WTC11 (cell line): ENCODE results near the gene PRTFDC1. TPM values are rescaled to one million over a fixed set of nuclear protein-coding genes. Genes with fewer than 3 reads are reported as not detected.

Experiments used
- ATAC-seq: fragments of 200-7000 bp; cut with Tn5 transposase; 2 replicates; pipeline ENCODE4 v1.10.0; 2021; ENCODE audit warnings: mild to moderate bottlenecking, moderate library complexity
- CTCF ChIA-PET: fragments of 300-600 bp; sonication (Branson Sonifier 250); formaldehyde crosslinking; loops from one replicate; lab custom pipeline; 2021; ENCODE audit warnings: antibody characterized with exemption; lab: Charles Lee
- POLR2A ChIA-PET: fragments of 350-600 bp; sonication (Branson Sonifier 250); formaldehyde crosslinking; loops from one replicate; lab custom pipeline; 2021; ENCODE audit warnings: antibody characterized with exemption; lab: Charles Lee
- DNase-seq: peaks from one replicate; pipeline ENCODE4 v3.0.0; 2021; ENCODE audit warnings: low spot score
- H3K27ac Mint-ChIP-seq: 2 replicates; pipeline ENCODE4 v1.8.0; 2021; ENCODE audit warnings: mixed read lengths
- H3K27me3 Mint-ChIP-seq: 2 replicates; pipeline ENCODE4 v1.8.0; 2021; ENCODE audit warnings: low read depth, mild to moderate bottlenecking, moderate library complexity, mixed read lengths
- H3K36me3 Mint-ChIP-seq: 2 replicates; pipeline ENCODE4 v1.8.0; 2021; ENCODE audit warnings: mixed read lengths
- H3K4me1 Mint-ChIP-seq: 2 replicates; pipeline ENCODE4 v1.8.0; 2022; ENCODE audit warnings: mixed read lengths
- H3K4me3 Mint-ChIP-seq: 2 replicates; pipeline ENCODE4 v1.8.0; 2021; ENCODE audit warnings: mild to moderate bottlenecking, moderate library complexity, mixed read lengths
- H3K9me3 Mint-ChIP-seq: 2 replicates; pipeline ENCODE4 v1.8.0; 2021; ENCODE audit warnings: mixed read lengths
- ATF1 ChIP-seq: sonication (generic); formaldehyde crosslinking; IDR thresholded peaks from 2 replicates; pipeline ENCODE4 v1.8.1; 2023; ENCODE audit warnings: mild to moderate bottlenecking, moderate library complexity, missing genetic modification reagents
- ETV6 ChIP-seq: sonication (generic); formaldehyde crosslinking; IDR thresholded peaks from 2 replicates; pipeline ENCODE4 v1.8.1; 2022; ENCODE audit warnings: mild to moderate bottlenecking, missing genetic modification reagents
- GABPB1 ChIP-seq: sonication (generic); formaldehyde crosslinking; IDR thresholded peaks from 2 replicates; pipeline ENCODE4 v1.8.1; 2023; ENCODE audit warnings: mild to moderate bottlenecking, missing genetic modification reagents
- IRF2 ChIP-seq: sonication (generic); formaldehyde crosslinking; IDR thresholded peaks from 2 replicates; pipeline ENCODE4 v1.8.0; 2022; ENCODE audit warnings: low read depth, missing genetic modification reagents, borderline replicate concordance
- JUN ChIP-seq: sonication (generic); formaldehyde crosslinking; IDR thresholded peaks from 2 replicates; pipeline ENCODE4 v1.8.0; 2023; ENCODE audit warnings: mild to moderate bottlenecking, missing genetic modification reagents
- KAT7 ChIP-seq: sonication (generic); formaldehyde crosslinking; IDR thresholded peaks from 2 replicates; pipeline ENCODE4 v1.8.1; 2023; ENCODE audit warnings: missing genetic modification reagents, mild to moderate bottlenecking, borderline replicate concordance
- NFYB ChIP-seq: sonication (generic); formaldehyde crosslinking; conservative IDR thresholded peaks from 2 replicates; pipeline ENCODE4 v1.8.0; 2022; ENCODE audit warnings: low read depth, missing genetic modification reagents
- OVOL2 ChIP-seq: fragments of 250-450 bp; sonication (Bioruptor Pico); IDR thresholded peaks from 2 replicates; pipeline ENCODE4 v1.9.0; 2021; ENCODE audit warnings: mild to moderate bottlenecking, borderline replicate concordance
- SMAD4 ChIP-seq: sonication (generic); formaldehyde crosslinking; IDR thresholded peaks from 2 replicates; pipeline ENCODE4 v1.8.0; 2022; ENCODE audit warnings: mild to moderate bottlenecking, missing genetic modification reagents
- TCF7 ChIP-seq: sonication (generic); formaldehyde crosslinking; IDR thresholded peaks from 2 replicates; pipeline ENCODE4 v1.8.0; 2022; ENCODE audit warnings: mild to moderate bottlenecking, low read depth, missing genetic modification reagents, moderate library complexity
- TEAD4 ChIP-seq: sonication (generic); formaldehyde crosslinking; IDR thresholded peaks from 2 replicates; pipeline ENCODE4 v1.8.0; 2022; ENCODE audit warnings: mild to moderate bottlenecking, missing genetic modification reagents
- ZNF671 ChIP-seq: fragments of 250-450 bp; sonication (Bioruptor Pico); IDR thresholded peaks from 2 replicates; pipeline ENCODE4 v1.8.0; 2021; ENCODE audit warnings: mild to moderate bottlenecking
- total RNA-seq: library from RNA; stranded (reverse); gene quantifications from 3 replicates; pipeline ENCODE4 v1.2.3, GENCODE V29; 2021
- TF ChIP-seq, protein P1 (sequence below): sonication (generic); formaldehyde crosslinking; IDR thresholded peaks from 2 replicates; pipeline ENCODE4 v1.8.0; 2023; ENCODE audit warnings: missing genetic modification reagents, mild to moderate bottlenecking, borderline replicate concordance
- TF ChIP-seq, protein P2 (sequence below): sonication (generic); formaldehyde crosslinking; IDR thresholded peaks from 2 replicates; pipeline ENCODE4 v1.8.0; 2022; ENCODE audit warnings: mild to moderate bottlenecking, missing genetic modification reagents
- TF ChIP-seq, protein P3 (sequence below): sonication (generic); formaldehyde crosslinking; IDR thresholded peaks from 2 replicates; pipeline ENCODE4 v1.8.1; 2022; ENCODE audit warnings: low read depth, missing genetic modification reagents, borderline replicate concordance
- TF ChIP-seq, protein P4 (sequence below): sonication (generic); formaldehyde crosslinking; IDR thresholded peaks from 2 replicates; pipeline ENCODE4 v1.8.1; 2023; ENCODE audit warnings: mild to moderate bottlenecking, missing genetic modification reagents, borderline replicate concordance
- TF ChIP-seq, protein P5 (sequence below): sonication (generic); formaldehyde crosslinking; IDR thresholded peaks from 2 replicates; pipeline ENCODE4 v1.8.1; 2022; ENCODE audit warnings: mild to moderate bottlenecking, moderate library complexity, missing genetic modification reagents
- TF ChIP-seq, protein P6 (sequence below): sonication (generic); formaldehyde crosslinking; conservative IDR thresholded peaks from 2 replicates; pipeline ENCODE4 v1.8.1; 2023; ENCODE audit warnings: mild to moderate bottlenecking, low read depth, missing genetic modification reagents, moderate library complexity

The PRTFDC1 gene
- total RNA-seq, 1 experiment from 2014 or later: 6.1 TPM

DNA sequence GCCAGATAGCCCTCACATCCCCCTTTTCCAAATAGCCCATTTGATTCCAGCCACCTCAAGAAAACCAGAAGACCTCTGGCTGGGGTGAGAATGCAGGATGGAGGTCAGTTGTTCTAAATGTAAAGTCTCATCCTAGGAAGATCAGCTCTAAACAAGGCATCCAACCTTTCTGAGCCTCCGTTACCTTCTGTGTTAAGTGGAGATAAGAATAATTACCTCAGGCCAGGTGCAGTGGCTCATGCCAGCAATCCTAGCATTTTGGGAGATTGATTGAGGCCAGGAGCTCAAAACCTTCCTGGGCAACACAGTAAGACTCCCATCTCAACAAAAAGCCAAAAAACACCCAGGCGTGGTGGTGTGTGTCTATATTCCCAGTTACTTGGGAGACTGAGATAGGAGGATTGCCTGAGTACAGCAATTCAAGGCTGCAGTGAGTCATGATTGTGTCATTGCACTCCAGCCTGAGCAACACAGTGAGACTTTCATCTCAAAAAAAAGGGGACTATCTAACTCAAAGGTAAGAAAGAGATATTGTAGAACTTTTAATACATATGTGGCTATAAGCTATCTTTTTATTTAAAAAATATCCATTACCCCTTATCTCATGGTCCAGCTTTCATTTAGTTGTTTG lies 43.5 kb downstream of the PRTFDC1 start (continued):
- TF ChIP-seq ETV6 (CRISPR knock-in tag): no peak
- TF ChIP-seq ATF1 (CRISPR knock-in tag): no peak

DNA sequence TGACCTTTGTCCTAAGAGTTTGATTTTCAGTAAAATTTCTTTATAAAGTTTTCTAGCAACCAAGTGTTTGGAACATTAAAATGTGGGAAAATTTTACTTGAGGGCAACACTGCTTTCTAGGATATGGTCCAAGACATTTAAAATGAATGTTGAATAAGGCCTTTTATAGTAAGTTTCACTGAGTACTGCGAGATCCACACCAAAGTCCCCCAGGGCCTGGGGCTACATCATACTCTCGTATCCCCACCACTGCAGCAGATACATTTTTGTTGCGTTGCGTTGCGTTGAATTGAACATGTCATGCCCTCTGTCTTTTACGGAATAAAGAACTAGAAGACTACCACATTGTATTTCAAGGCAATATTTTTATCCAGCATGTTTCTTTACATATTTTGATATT lies 44.5 kb downstream of the PRTFDC1 start:
- CTCF ChIA-PET: no interaction called here
- no peaks in the 10 kb centered on the region for H3K4me1 Mint-ChIP-seq
- no peak for DNase-seq
- H3K4me3 Mint-ChIP-seq: no peak overlapping the region
- TF ChIP-seq, protein P1, sequence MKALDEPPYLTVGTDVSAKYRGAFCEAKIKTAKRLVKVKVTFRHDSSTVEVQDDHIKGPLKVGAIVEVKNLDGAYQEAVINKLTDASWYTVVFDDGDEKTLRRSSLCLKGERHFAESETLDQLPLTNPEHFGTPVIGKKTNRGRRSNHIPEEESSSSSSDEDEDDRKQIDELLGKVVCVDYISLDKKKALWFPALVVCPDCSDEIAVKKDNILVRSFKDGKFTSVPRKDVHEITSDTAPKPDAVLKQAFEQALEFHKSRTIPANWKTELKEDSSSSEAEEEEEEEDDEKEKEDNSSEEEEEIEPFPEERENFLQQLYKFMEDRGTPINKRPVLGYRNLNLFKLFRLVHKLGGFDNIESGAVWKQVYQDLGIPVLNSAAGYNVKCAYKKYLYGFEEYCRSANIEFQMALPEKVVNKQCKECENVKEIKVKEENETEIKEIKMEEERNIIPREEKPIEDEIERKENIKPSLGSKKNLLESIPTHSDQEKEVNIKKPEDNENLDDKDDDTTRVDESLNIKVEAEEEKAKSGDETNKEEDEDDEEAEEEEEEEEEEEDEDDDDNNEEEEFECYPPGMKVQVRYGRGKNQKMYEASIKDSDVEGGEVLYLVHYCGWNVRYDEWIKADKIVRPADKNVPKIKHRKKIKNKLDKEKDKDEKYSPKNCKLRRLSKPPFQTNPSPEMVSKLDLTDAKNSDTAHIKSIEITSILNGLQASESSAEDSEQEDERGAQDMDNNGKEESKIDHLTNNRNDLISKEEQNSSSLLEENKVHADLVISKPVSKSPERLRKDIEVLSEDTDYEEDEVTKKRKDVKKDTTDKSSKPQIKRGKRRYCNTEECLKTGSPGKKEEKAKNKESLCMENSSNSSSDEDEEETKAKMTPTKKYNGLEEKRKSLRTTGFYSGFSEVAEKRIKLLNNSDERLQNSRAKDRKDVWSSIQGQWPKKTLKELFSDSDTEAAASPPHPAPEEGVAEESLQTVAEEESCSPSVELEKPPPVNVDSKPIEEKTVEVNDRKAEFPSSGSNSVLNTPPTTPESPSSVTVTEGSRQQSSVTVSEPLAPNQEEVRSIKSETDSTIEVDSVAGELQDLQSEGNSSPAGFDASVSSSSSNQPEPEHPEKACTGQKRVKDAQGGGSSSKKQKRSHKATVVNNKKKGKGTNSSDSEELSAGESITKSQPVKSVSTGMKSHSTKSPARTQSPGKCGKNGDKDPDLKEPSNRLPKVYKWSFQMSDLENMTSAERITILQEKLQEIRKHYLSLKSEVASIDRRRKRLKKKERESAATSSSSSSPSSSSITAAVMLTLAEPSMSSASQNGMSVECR: no peak
- TF ChIP-seq, protein P2, sequence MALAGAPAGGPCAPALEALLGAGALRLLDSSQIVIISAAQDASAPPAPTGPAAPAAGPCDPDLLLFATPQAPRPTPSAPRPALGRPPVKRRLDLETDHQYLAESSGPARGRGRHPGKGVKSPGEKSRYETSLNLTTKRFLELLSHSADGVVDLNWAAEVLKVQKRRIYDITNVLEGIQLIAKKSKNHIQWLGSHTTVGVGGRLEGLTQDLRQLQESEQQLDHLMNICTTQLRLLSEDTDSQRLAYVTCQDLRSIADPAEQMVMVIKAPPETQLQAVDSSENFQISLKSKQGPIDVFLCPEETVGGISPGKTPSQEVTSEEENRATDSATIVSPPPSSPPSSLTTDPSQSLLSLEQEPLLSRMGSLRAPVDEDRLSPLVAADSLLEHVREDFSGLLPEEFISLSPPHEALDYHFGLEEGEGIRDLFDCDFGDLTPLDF (CRISPR knock-in tag): no peak
- TF ChIP-seq ZNF671 (CRISPR knock-in tag): no peak
- no peak for TF ChIP-seq KAT7
- TF ChIP-seq, protein P3, sequence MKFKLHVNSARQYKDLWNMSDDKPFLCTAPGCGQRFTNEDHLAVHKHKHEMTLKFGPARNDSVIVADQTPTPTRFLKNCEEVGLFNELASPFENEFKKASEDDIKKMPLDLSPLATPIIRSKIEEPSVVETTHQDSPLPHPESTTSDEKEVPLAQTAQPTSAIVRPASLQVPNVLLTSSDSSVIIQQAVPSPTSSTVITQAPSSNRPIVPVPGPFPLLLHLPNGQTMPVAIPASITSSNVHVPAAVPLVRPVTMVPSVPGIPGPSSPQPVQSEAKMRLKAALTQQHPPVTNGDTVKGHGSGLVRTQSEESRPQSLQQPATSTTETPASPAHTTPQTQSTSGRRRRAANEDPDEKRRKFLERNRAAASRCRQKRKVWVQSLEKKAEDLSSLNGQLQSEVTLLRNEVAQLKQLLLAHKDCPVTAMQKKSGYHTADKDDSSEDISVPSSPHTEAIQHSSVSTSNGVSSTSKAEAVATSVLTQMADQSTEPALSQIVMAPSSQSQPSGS (CRISPR knock-in tag): no peak
- TF ChIP-seq, all 79 proteins: peak for 0
- POLR2A ChIA-PET: no interaction called here
- Mint-ChIP-seq H3K27me3 (no peaks in the 10 kb centered on the region; the same call in 1 of the 2 replicates), H3K9me3 (no peaks in the 10 kb centered on the region), H3K27ac (no peak overlapping the region), H3K36me3 (no peaks in the 10 kb centered on the region)
- no peak for ATAC-seq

DNA sequence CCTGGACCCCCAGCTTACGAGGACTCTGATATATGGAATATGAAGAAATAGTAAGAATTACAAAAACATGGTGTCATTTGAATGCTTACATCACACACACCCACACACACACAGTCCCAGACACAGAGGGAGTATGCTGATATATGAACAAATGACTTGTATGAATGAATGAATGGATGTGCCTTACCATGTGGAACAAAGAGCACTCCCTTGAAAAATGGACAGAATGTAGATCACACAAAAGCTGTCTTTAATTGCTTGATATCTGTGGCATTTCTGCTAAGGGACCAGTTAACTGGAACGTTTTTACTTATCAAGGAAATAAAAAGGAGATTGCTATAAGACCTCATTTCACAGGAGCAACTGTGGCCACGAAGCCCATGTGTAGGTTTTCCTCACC lies 46.0 kb downstream of the PRTFDC1 start:
- no peak for ATAC-seq
- TF ChIP-seq, protein P4, sequence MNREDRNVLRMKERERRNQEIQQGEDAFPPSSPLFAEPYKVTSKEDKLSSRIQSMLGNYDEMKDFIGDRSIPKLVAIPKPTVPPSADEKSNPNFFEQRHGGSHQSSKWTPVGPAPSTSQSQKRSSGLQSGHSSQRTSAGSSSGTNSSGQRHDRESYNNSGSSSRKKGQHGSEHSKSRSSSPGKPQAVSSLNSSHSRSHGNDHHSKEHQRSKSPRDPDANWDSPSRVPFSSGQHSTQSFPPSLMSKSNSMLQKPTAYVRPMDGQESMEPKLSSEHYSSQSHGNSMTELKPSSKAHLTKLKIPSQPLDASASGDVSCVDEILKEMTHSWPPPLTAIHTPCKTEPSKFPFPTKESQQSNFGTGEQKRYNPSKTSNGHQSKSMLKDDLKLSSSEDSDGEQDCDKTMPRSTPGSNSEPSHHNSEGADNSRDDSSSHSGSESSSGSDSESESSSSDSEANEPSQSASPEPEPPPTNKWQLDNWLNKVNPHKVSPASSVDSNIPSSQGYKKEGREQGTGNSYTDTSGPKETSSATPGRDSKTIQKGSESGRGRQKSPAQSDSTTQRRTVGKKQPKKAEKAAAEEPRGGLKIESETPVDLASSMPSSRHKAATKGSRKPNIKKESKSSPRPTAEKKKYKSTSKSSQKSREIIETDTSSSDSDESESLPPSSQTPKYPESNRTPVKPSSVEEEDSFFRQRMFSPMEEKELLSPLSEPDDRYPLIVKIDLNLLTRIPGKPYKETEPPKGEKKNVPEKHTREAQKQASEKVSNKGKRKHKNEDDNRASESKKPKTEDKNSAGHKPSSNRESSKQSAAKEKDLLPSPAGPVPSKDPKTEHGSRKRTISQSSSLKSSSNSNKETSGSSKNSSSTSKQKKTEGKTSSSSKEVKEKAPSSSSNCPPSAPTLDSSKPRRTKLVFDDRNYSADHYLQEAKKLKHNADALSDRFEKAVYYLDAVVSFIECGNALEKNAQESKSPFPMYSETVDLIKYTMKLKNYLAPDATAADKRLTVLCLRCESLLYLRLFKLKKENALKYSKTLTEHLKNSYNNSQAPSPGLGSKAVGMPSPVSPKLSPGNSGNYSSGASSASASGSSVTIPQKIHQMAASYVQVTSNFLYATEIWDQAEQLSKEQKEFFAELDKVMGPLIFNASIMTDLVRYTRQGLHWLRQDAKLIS (CRISPR knock-in tag): no peak
- TF ChIP-seq SMAD4 (CRISPR knock-in tag): no peak
- TF ChIP-seq GABPB1: no peak
- no peak for TF ChIP-seq TCF7 (CRISPR knock-in tag)
- no peak for TF ChIP-seq OVOL2
- TF ChIP-seq, protein P5, sequence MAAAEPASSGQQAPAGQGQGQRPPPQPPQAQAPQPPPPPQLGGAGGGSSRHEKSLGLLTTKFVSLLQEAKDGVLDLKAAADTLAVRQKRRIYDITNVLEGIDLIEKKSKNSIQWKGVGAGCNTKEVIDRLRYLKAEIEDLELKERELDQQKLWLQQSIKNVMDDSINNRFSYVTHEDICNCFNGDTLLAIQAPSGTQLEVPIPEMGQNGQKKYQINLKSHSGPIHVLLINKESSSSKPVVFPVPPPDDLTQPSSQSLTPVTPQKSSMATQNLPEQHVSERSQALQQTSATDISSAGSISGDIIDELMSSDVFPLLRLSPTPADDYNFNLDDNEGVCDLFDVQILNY (CRISPR knock-in tag): no peak
- TF ChIP-seq, protein P6, sequence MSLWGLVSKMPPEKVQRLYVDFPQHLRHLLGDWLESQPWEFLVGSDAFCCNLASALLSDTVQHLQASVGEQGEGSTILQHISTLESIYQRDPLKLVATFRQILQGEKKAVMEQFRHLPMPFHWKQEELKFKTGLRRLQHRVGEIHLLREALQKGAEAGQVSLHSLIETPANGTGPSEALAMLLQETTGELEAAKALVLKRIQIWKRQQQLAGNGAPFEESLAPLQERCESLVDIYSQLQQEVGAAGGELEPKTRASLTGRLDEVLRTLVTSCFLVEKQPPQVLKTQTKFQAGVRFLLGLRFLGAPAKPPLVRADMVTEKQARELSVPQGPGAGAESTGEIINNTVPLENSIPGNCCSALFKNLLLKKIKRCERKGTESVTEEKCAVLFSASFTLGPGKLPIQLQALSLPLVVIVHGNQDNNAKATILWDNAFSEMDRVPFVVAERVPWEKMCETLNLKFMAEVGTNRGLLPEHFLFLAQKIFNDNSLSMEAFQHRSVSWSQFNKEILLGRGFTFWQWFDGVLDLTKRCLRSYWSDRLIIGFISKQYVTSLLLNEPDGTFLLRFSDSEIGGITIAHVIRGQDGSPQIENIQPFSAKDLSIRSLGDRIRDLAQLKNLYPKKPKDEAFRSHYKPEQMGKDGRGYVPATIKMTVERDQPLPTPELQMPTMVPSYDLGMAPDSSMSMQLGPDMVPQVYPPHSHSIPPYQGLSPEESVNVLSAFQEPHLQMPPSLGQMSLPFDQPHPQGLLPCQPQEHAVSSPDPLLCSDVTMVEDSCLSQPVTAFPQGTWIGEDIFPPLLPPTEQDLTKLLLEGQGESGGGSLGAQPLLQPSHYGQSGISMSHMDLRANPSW (CRISPR knock-in tag): no peak
- TF ChIP-seq JUN (CRISPR knock-in tag): no peak
- TF ChIP-seq IRF2 (CRISPR knock-in tag): no peak
- TF ChIP-seq NFYB (CRISPR knock-in tag): no peak
- no peak for TF ChIP-seq TEAD4

More for the DNA sequence above, 46.0 kb downstream of the PRTFDC1 start:
- H3K27me3 Mint-ChIP-seq: no peaks in the 10 kb centered on the region; the same call in 1 of the 2 replicates
- no peaks in the 10 kb centered on the region for H3K36me3 Mint-ChIP-seq
- DNase-seq: no peak
- H3K4me3 Mint-ChIP-seq: no peak overlapping the region
- no peaks in the 10 kb centered on the region for H3K9me3 Mint-ChIP-seq
- CTCF ChIA-PET: no interaction called here
- POLR2A ChIA-PET: no interaction called here
- H3K4me1 Mint-ChIP-seq: no peaks in the 10 kb centered on the region
- H3K27ac Mint-ChIP-seq: no peak overlapping the region
